ENCODE results near the gene POLR2E.

- TF ChIP-seq POLR2AphosphoS5 (IDR thresholded peaks at IDR 0.05) (no peak), EZH2 (IDR thresholded peaks at IDR 0.05; ENCODE audit: borderline replicate concordance, insufficient read depth, low read length, poor library complexity, severe bottlenecking) (no peak), CTCF (IDR thresholded peaks at IDR 0.05; ENCODE audit: poor library complexity, severe bottlenecking) (no peak)
Measured at GRCh38 chr19:1041272-1041834, 53.8 kb downstream of the POLR2E start.
